MM.1S (cell line): ENCODE measurements around the gene UBE2Q2.

Source experiments
- DNase-seq: peaks from one replicate; pipeline ENCODE4 v3.0.0-alpha.2; 2015
- H2AFZ ChIP-seq: fragments of 300-600 bp; sonication (generic); 2 replicates; pipeline ENCODE4 v1.6.0; 2016; ENCODE audit warnings: antibody characterized with exemption, low read length
- H3F3A ChIP-seq: fragments of 300-600 bp; sonication (generic); 2 replicates; pipeline ENCODE4 v1.6.1; 2016; ENCODE audit warnings: mild to moderate bottlenecking, antibody characterized with exemption, low read length, moderate library complexity, mixed read lengths; ENCODE audit not compliant: insufficient read depth
- H3K27ac ChIP-seq: fragments of 300-600 bp; sonication (generic); 2 replicates; pipeline ENCODE4 v1.5.1; 2016; ENCODE audit warnings: mild to moderate bottlenecking, low read length
- H3K27me3 ChIP-seq: fragments of 300-600 bp; sonication (generic); replicated peaks from 2 replicates; pipeline ENCODE4 v1.6.0; 2016; ENCODE audit warnings: low read length; ENCODE audit not compliant: insufficient read depth
- H3K36me3 ChIP-seq: fragments of 300-600 bp; sonication (generic); replicated peaks from 2 replicates; pipeline ENCODE4 v1.6.1; 2016; ENCODE audit warnings: mild to moderate bottlenecking, low read length, mixed read lengths; ENCODE audit not compliant: insufficient read depth
- H3K4me1 ChIP-seq: fragments of 300-600 bp; sonication (generic); 2 replicates; pipeline ENCODE4 v1.6.1; 2016; ENCODE audit warnings: low read length, mixed read lengths
- H3K4me2 ChIP-seq: fragments of 300-600 bp; sonication (generic); 2 replicates; pipeline ENCODE4 v1.6.0; 2016; ENCODE audit warnings: low read depth, low read length
- H3K4me3 ChIP-seq: fragments of 300-600 bp; sonication (generic); 2 replicates; pipeline ENCODE4 v1.5.1; 2016; ENCODE audit warnings: low read length, mixed read lengths
- H3K79me2 ChIP-seq: fragments of 300-600 bp; sonication (generic); 2 replicates; pipeline ENCODE4 v1.6.1; 2016; ENCODE audit warnings: mixed run types, low read length, mixed read lengths
- H3K9ac ChIP-seq: fragments of 300-600 bp; sonication (generic); 2 replicates; pipeline ENCODE4 v1.6.1; 2016; ENCODE audit warnings: low read length, mixed read lengths
- H3K9me2 ChIP-seq: fragments of 300-600 bp; sonication (generic); replicated peaks from 2 replicates; pipeline ENCODE4 v1.6.1; 2016; ENCODE audit warnings: mild to moderate bottlenecking, low read length, mixed read lengths; ENCODE audit not compliant: insufficient read depth
- H3K9me3 ChIP-seq: fragments of 300-600 bp; sonication (generic); replicated peaks from 2 replicates; pipeline ENCODE4 v1.6.1; 2016; ENCODE audit warnings: mild to moderate bottlenecking, low read length, mixed read lengths; ENCODE audit not compliant: insufficient read depth
- H4K20me1 ChIP-seq: fragments of 300-600 bp; sonication (generic); 2 replicates; pipeline ENCODE4 v1.6.1; 2016; ENCODE audit warnings: mild to moderate bottlenecking, low read length, moderate library complexity, mixed read lengths; ENCODE audit not compliant: insufficient read depth
- EZH2 ChIP-seq: fragments of 300-600 bp; sonication (generic); optimal IDR thresholded peaks from 2 replicates; pipeline ENCODE3; 2017; ENCODE audit warnings: low read depth, mild to moderate bottlenecking, antibody characterized with exemption, low read length, mixed read lengths
- EZH2phosphoT487 ChIP-seq: fragments of 300-600 bp; sonication (generic); IDR thresholded peaks from 2 replicates; pipeline ENCODE4 v1.6.1; 2018; ENCODE audit warnings: antibody characterized with exemption, low read length
- TF ChIP-seq, protein P1 (sequence below): fragments of 300-600 bp; sonication (generic); IDR thresholded peaks from 2 replicates; pipeline ENCODE4 v1.5.1; 2016; ENCODE audit warnings: antibody characterized with exemption, low read length, mixed read lengths

UBE2Q2 gene

GRCh38 chr15:75943713-75944215 is 100.5 kb downstream of the UBE2Q2 start:
- H3K9me2 ChIP-seq: no peaks in the 10 kb centered on the region
- no peak overlapping the region for H3K27ac ChIP-seq
- no peaks in the 10 kb centered on the region for H3K4me1 ChIP-seq
- no peak overlapping the region for H3K9ac ChIP-seq
- no peaks in the 10 kb centered on the region for H3K27me3 ChIP-seq
- H2AFZ ChIP-seq: no peak overlapping the region
- H3K36me3 ChIP-seq: no peaks in the 10 kb centered on the region
- H3K79me2 ChIP-seq: no peaks in the 10 kb centered on the region
- no peak overlapping the region for H3K4me2 ChIP-seq
- H3K9me3 ChIP-seq: no peaks in the 10 kb centered on the region
- no peaks in the 10 kb centered on the region for H3F3A ChIP-seq
- no peak overlapping the region for H3K4me3 ChIP-seq
- H4K20me1 ChIP-seq: no peaks in the 10 kb centered on the region
- TF ChIP-seq EZH2phosphoT487 (no peak), EZH2 (no peak)
- TF ChIP-seq, protein P1, sequence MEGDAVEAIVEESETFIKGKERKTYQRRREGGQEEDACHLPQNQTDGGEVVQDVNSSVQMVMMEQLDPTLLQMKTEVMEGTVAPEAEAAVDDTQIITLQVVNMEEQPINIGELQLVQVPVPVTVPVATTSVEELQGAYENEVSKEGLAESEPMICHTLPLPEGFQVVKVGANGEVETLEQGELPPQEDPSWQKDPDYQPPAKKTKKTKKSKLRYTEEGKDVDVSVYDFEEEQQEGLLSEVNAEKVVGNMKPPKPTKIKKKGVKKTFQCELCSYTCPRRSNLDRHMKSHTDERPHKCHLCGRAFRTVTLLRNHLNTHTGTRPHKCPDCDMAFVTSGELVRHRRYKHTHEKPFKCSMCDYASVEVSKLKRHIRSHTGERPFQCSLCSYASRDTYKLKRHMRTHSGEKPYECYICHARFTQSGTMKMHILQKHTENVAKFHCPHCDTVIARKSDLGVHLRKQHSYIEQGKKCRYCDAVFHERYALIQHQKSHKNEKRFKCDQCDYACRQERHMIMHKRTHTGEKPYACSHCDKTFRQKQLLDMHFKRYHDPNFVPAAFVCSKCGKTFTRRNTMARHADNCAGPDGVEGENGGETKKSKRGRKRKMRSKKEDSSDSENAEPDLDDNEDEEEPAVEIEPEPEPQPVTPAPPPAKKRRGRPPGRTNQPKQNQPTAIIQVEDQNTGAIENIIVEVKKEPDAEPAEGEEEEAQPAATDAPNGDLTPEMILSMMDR: no peak
- DNase-seq: no peak

DNA sequence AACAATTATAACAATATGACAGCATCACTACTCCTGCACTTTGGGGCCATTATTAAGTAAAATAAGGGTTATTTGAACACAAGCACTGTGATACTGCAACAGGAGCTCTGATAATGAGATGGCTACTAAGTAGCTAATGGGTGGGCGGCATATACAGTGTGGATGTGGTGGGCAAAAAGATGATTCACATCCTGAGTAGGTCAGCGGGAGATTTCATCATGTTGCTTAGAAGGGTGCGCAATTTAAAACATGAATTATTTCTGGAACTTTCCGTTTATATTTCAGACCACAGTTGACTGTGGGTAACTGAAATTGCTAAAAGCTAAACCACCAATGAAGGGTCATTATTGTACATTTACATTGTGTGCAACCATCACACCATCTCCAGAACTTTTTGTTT is 102.7 kb downstream of the UBE2Q2 start:
- Histone ChIP-seq H3K4me2 (no peak overlapping the region), H3K4me1 (no peaks in the 10 kb centered on the region), H3K27ac (no peak overlapping the region), H3K79me2 (no peaks in the 10 kb centered on the region), H3K9ac (no peak overlapping the region), H3K9me2 (no peaks in the 10 kb centered on the region), H3F3A (no peaks in the 10 kb centered on the region), H2AFZ (no peak overlapping the region), H4K20me1 (no peaks in the 10 kb centered on the region), H3K27me3 (no peaks in the 10 kb centered on the region), H3K9me3 (no peaks in the 10 kb centered on the region), H3K4me3 (no peak overlapping the region), H3K36me3 (no peaks in the 10 kb centered on the region)
- no peak for DNase-seq
- TF ChIP-seq EZH2 (no peak), EZH2phosphoT487 (no peak)
- TF ChIP-seq, protein P1: no peak

- Histone ChIP-seq H3K4me2 (no peak overlapping the region), H3K4me3 (no peak overlapping the region), H3K9me2 (no peaks in the 10 kb centered on the region), H3K27me3 (no peaks in the 10 kb centered on the region), H3K27ac (no peak overlapping the region), H3K9me3 (no peaks in the 10 kb centered on the region), H3K79me2 (no peaks in the 10 kb centered on the region), H3K4me1 (no peaks in the 10 kb centered on the region), H3K36me3 (no peaks in the 10 kb centered on the region), H4K20me1 (no peaks in the 10 kb centered on the region), H2AFZ (no peak overlapping the region), H3F3A (no peaks in the 10 kb centered on the region), H3K9ac (no peak overlapping the region)
- TF ChIP-seq EZH2phosphoT487 (no peak), EZH2 (no peak)
- TF ChIP-seq, protein P1: no peak
- no peak for DNase-seq
Measured at GRCh38 chr15:75947092-75947491, 103.8 kb downstream of the UBE2Q2 start.
